Fibroblast of lung (primary cell): ENCODE results near the gene ADNP2.

Experiments used
- EZH2 ChIP-seq: IDR thresholded peaks from 2 replicates; pipeline ENCODE4 v1.5.1; 2012; ENCODE audit warnings: low read length, control low read depth, mild to moderate bottlenecking; ENCODE audit errors: missing control alignments
- TF ChIP-seq, protein P1 (sequence below), 2 donors: IDR thresholded peaks in 1 of 2; conservative IDR thresholded peaks in 1 of 2; 1 replicate in 1 of 2; 2 replicates in 1 of 2; pipeline ENCODE4 v1.5.1; 2011 to 2012; ENCODE audit warnings: low read length in 2 of 2, control low read depth in 1 of 2, inconsistent platforms in 1 of 2, low read depth in 1 of 2, mild to moderate bottlenecking in 1 of 2

DNA sequence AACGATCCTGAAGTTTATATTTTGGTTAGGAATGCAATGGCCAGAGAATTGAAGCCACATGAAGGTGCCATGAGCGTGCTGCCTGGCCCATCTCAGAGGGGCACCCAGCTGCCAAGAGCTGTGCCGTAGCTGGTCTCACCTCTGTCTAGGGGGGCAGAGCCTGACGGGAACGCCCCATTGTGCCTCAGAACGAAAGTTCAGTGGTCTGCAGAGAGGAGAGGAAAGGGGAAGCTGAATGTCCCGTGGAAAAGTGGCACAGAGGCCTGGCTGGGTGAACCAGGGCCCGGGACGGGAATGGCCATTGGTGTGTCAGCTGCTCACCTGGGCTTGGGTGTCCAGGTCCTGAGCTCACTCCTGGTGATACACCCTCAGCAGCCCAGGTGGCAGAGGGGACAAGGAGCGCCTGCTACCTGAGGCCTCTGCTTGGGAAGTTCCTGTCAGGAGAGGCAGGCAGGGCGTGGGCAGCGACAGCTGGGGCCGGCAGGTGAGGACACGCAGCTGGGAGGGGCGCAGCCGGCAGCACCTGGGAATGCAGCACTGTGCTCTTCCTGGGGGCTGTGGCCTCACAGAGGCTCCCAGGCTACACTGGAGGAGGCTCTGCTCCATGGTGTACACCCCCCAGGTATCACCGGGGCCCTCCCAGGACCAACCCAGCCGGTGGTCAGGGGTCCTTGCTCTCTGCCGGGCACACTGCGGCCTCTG is 70.9 kb downstream of the ADNP2 start:
- TF ChIP-seq EZH2, result no peak
- TF ChIP-seq, protein P1, sequence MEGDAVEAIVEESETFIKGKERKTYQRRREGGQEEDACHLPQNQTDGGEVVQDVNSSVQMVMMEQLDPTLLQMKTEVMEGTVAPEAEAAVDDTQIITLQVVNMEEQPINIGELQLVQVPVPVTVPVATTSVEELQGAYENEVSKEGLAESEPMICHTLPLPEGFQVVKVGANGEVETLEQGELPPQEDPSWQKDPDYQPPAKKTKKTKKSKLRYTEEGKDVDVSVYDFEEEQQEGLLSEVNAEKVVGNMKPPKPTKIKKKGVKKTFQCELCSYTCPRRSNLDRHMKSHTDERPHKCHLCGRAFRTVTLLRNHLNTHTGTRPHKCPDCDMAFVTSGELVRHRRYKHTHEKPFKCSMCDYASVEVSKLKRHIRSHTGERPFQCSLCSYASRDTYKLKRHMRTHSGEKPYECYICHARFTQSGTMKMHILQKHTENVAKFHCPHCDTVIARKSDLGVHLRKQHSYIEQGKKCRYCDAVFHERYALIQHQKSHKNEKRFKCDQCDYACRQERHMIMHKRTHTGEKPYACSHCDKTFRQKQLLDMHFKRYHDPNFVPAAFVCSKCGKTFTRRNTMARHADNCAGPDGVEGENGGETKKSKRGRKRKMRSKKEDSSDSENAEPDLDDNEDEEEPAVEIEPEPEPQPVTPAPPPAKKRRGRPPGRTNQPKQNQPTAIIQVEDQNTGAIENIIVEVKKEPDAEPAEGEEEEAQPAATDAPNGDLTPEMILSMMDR (conservative IDR thresholded peaks at IDR 0.05 in 1 of 2, IDR thresholded peaks at IDR 0.05 in 1 of 2; ENCODE audit: low read depth in 1 of 2, low read length in 2 of 2), result no peak
